ENCODE data around the gene NOVA1.

NOVA1 gene

DNA sequence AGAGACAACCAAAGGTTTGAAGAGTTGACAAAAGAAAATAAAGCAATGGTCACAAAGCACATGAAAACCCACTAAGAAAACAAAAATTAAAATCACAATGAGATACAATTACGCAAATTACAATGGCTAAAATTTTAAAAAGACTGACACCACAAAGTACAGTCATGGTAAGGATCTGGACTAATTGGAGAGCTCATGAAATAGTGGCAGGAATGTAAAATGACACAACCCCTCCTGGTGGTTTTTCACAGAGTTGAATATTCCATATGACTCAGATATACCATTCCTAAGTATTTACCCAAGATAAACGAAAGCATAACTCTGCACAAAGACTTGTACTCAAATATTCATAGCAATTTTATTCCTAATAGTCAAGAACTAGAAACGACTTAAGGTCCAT, 65.9 kb downstream of the NOVA1 start:
- no peak for TF ChIP-seq CTCF (IDR thresholded peaks at IDR 0.05; ENCODE audit: low read depth, low read length, missing control alignments)
- DNase-seq (ENCODE audit: extremely low read depth, low read depth) = no peak
- no peak overlapping the region for H3K4me3 ChIP-seq (replicated peaks; ENCODE audit: low read depth, low read length)

GRCh38 chr14:26528415-26529182, 69.2 kb downstream of the NOVA1 start:
- no peak for DNase-seq (ENCODE audit: extremely low read depth, low read depth)

DNA sequence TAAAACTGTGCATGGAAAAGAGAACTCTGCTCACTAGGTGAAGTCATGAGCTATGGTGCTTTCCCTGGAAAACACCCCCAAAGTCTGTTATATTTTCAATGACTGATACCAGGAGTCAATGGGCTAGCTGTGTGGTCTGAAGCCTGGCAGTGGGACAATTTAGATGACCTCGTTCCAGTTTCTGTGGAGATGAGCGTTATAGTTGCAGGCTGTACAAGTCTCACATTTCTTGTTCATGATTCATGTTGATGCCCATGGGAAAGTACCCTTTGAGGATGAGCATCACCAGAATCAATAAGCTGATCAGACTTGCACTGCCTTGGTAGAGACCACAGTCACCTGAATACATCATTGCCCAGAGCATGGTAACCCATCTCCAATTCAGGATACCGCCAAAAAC, 70.7 kb downstream of the NOVA1 start:
- TF ChIP-seq CTCF (IDR thresholded peaks at IDR 0.05; ENCODE audit: low read depth, low read length, missing control alignments) = no peak
- H3K4me3 ChIP-seq (replicated peaks; ENCODE audit: low read depth, low read length) = no peak overlapping the region
- DNase-seq (ENCODE audit: extremely low read depth, low read depth) = no peak

More at GRCh38 chr14:26528415-26529182, 69.2 kb downstream of the NOVA1 start:
- TF ChIP-seq CTCF (IDR thresholded peaks at IDR 0.05; ENCODE audit: low read depth, low read length, missing control alignments) = no peak
- no peak overlapping the region for H3K4me3 ChIP-seq (replicated peaks; ENCODE audit: low read depth, low read length)

- DNase-seq (ENCODE audit: extremely low read depth, low read depth) = no peak
- H3K4me3 ChIP-seq (replicated peaks; ENCODE audit: low read depth, low read length) = no peak overlapping the region
- TF ChIP-seq CTCF (IDR thresholded peaks at IDR 0.05; ENCODE audit: low read depth, low read length, missing control alignments) = no peak
Observed at GRCh38 chr14:26526137-26526536, 71.7 kb downstream of the NOVA1 start.

GRCh38 chr14:26525085-26525484, 72.7 kb downstream of the NOVA1 start:
- no peak for TF ChIP-seq CTCF (IDR thresholded peaks at IDR 0.05; ENCODE audit: low read depth, low read length, missing control alignments)
- no peak overlapping the region for H3K4me3 ChIP-seq (replicated peaks; ENCODE audit: low read depth, low read length)
- DNase-seq (ENCODE audit: extremely low read depth, low read depth) = no peak

DNA sequence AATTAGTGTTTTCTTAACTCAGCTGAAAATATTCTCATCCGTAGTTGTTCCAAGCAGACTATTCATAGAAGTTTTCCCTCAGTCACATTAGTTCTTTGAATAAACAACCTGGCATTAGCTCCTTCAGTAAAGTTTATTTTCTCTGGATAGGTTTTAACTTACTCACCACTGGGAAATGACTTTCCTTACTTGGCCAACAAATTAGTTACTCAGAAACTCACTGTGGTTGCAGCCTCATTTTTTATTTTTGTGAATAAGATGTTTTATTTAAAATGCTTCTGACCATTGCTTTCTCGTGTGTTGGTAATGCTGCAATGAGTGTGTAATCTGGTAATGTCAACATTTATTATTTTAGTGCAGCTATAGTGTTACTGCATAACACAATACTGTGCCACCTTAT, 74.9 kb downstream of the NOVA1 start:
- no peak for DNase-seq (ENCODE audit: extremely low read depth, low read depth)
- H3K4me3 ChIP-seq (replicated peaks; ENCODE audit: low read depth, low read length) = no peak overlapping the region
- no peak for TF ChIP-seq CTCF (IDR thresholded peaks at IDR 0.05; ENCODE audit: low read depth, low read length, missing control alignments)

- TF ChIP-seq CTCF (IDR thresholded peaks at IDR 0.05; ENCODE audit: low read depth, low read length, missing control alignments) = no peak
- no peak overlapping the region for H3K4me3 ChIP-seq (replicated peaks; ENCODE audit: low read depth, low read length)
- DNase-seq (ENCODE audit: extremely low read depth, low read depth) = no peak
Observed at GRCh38 chr14:26517771-26518170, 80.1 kb downstream of the NOVA1 start.

Measured in HFF-Myc (cell line).